Activated T-cell treated with anti-CD3 and anti-CD28 coated beads for 24 hours (primary cell): ENCODE data around the gene SEMA4C.
A peak's percentile ranks its signal among the peaks of the same experiment; 100 is the strongest.

Experiments
- DNase-seq: peaks from one replicate; pipeline ENCODE4 v3.0.0-alpha.2; 2020; ENCODE audit warnings: low read depth

SEMA4C gene

GRCh38 chr2:96819876-96820511 is 49.9 kb downstream of the SEMA4C start:
- DNase-seq = no peak

GRCh38 chr2:96819128-96819875 is 50.6 kb downstream of the SEMA4C start:
- no peak for DNase-seq

DNA sequence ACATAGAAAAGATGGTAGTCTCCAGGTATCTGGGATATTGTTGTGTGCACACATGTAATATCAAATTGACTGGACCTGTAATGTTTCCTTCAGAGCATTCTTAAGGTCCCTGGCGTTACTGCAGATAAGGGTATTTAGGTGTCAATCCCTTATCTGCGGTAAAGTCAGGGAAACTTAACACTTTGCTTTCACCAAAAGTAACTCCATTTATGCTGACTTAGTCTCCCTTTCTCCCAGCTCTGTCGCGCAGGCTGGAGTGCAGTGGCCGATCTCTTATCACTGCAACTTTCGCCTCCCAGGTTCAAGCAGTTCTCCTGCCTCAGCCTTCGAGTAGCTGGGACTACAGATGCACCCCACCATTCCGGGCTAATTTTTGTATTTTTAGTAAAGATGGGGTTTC is 52.0 kb downstream of the SEMA4C start:
- DNase-seq = no peak

GRCh38 chr2:96816836-96817702 is 52.8 kb downstream of the SEMA4C start:
- no peak for DNase-seq

DNA sequence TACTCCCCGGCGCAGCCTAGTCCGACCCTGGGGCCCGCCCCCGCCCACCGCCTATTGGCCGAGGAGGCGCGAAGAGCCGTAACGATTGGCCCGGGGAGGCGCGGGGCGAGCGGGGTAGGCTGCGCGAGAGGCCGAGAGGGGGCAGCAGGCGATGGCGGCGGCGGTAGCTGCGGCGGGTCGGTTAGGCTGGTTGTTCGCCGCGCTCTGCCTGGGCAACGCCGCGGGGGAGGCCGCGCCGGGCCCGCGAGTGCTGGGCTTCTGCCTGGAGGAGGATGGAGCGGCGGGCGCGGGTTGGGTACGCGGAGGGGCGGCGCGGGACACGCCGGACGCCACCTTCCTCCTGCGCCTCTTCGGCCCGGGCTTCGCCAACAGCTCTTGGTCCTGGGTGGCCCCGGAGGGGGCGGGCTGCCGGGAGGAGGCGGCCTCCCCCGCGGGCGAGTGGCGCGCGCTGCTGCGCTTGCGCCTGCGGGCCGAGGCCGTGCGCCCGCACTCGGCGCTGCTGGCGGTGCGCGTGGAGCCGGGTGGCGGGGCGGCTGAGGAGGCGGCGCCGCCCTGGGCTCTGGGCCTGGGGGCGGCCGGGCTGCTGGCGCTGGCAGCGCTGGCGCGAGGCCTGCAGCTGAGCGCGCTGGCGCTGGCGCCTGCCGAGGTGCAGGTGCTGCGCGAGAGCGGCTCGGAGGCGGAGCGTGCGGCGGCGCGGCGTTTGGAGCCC is 53.6 kb downstream of the SEMA4C start, which contains the start of gene CNNM3:
Gene CNNM3 (plus strand): TSS at position 142 of the 709 bp plus-strand sequence. CDS start 10 bp downstream, at position 152.
- DNase-seq = peak; percentile 93

DNA sequence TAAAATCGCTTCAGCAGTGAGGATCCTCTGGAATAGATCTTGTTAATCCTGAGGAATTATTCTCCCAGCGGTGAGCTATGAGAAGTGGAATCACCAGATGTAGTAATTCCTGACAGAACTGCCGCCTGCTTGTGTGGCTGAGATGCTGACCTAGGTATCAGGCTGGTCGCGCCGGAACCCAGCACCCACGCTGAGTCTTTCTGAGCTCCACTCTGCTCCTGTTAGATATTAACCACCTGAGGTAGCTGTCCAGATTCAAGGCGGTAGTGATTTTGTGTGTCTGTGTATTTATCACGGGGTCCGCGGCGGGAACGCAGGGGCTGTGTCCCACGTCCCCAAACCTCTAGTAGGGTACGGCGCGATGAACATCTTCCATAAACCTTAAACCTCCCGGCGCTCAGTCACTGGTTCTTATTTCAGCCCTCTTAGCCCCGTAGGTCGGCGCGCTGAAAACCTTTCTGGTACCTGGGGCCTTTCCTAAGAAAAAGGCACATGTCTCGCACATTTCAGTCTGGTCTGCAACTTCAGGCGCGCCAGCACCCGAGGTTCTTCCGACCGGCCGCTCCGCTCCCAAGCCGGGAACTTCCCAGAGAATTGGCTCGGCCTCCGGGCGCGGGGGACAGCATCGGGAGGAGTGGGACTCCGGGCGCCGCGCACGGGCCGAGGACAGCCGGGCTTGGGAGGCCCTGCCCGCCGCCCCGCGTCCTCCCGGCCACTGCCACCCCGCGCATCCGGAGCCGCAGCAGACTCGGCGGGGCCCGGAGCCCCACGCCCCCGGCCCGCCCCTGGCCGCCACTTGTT is 54.4 kb downstream of the SEMA4C start:
- peak; percentile 20 for DNase-seq

GRCh38 chr2:96813656-96814055 is 56.2 kb downstream of the SEMA4C start:
- DNase-seq = no peak

GRCh38 chr2:96811917-96812316 is 58.0 kb downstream of the SEMA4C start:
- DNase-seq = no peak

- no peak for DNase-seq
These were observed 59.1 kb downstream of the SEMA4C start for GRCh38 chr2:96810783-96811192.

DNA sequence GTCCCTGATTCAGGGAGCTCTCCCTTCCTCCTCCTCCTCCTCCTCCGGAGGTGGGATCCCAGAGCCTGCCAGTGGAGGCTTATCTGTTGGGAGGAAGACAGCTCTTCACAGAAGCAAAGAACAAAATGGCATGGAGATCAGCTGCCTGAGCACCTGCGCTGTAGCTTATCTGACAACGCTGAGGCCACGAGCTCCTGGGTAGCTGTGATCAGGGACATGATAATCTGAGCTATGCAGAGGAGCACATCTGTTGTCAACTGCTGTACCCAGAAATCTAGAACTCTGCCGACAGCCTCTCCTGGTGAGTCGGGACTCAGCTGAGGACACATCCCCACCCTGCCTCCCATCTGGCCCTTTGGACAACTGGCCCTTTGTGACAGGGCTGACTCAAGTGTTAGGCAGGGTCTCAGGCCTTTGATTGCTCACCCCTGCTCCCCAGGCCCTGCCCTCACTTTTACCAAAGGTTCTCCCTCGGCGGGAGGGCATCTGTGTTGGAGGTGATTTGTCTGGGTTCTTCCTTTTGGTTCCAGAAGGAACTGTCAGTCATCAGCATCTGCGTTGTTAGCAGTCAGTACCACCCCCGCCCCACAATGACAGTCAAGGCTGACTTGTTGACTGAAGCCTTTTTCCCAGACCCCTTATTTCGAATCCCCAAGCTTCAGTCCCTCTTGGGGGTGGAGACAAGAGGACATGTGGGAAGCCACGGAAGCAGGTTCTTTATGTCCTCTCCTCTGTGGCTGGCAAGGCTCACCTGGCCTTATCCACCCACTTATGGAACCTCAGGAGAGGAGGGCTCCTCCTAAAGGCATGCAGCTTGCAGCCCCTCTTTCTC is 59.7 kb downstream of the SEMA4C start:
- no peak for DNase-seq
